HG03045 (cell line): ENCODE measurements around the gene CCDC83.

ENCODE experiments used
- ATAC-seq: cut with Tn5 transposase; IDR thresholded peaks from one replicate; pipeline ENCODE4 v1.9.1; 2021; ENCODE audit warnings: mild to moderate bottlenecking, moderate library complexity; ENCODE audit not compliant: unreplicated experiment

CCDC83 gene

GRCh38 chr11:85855341-85855656, at the start of gene CCDC83:
Gene CCDC83, plus strand, starts transcription at chr11:85855383. Its CDS starts 9,741 bp downstream, at chr11:85865124.
- no peak for ATAC-seq

GRCh38 chr11:85805387-85805786, 49.8 kb upstream of the CCDC83 start:
- no peak for ATAC-seq

- no peak for ATAC-seq
These were observed 49.2 kb upstream of the CCDC83 start for GRCh38 chr11:85806016-85806415.

- no peak for ATAC-seq
These were observed 48.3 kb upstream of the CCDC83 start for GRCh38 chr11:85806876-85807275.

- ATAC-seq, result no peak
These were observed 46.0 kb upstream of the CCDC83 start for GRCh38 chr11:85809191-85809590.

GRCh38 chr11:85809863-85810262, 45.3 kb upstream of the CCDC83 start:
- ATAC-seq, result no peak

- ATAC-seq, result no peak
These were observed 44.7 kb upstream of the CCDC83 start for GRCh38 chr11:85810521-85810870.

GRCh38 chr11:85810871-85811611, 44.1 kb upstream of the CCDC83 start, which contains the start of gene SYTL2:
Gene SYTL2, minus strand, starts transcription at chr11:85811141. Its CDS starts 53,416 bp downstream, at chr11:85757725.
- peak; percentile 90 for ATAC-seq

- no peak for ATAC-seq
These were observed 43.6 kb upstream of the CCDC83 start for GRCh38 chr11:85811624-85812023.

- ATAC-seq, result no peak
These were observed 41.5 kb upstream of the CCDC83 start for GRCh38 chr11:85813721-85814120.

GRCh38 chr11:85815186-85815931, 39.8 kb upstream of the CCDC83 start:
- no peak for ATAC-seq

GRCh38 chr11:85819441-85819840, 35.7 kb upstream of the CCDC83 start:
- no peak for ATAC-seq

- no peak for ATAC-seq
These were observed 33.5 kb upstream of the CCDC83 start for GRCh38 chr11:85821636-85822035.

GRCh38 chr11:85822814-85823213, 32.4 kb upstream of the CCDC83 start:
- ATAC-seq, result no peak

GRCh38 chr11:85823816-85824215, 31.4 kb upstream of the CCDC83 start:
- no peak for ATAC-seq

- ATAC-seq, result no peak
These were observed 29.6 kb upstream of the CCDC83 start for GRCh38 chr11:85825616-85826015.

GRCh38 chr11:85826116-85826855, 28.9 kb upstream of the CCDC83 start:
- ATAC-seq, result no peak

GRCh38 chr11:85827748-85828639, 27.2 kb upstream of the CCDC83 start:
- ATAC-seq, result no peak

GRCh38 chr11:85828640-85828978, 26.6 kb upstream of the CCDC83 start:
- no peak for ATAC-seq

- ATAC-seq, result no peak
These were observed 26.0 kb upstream of the CCDC83 start for GRCh38 chr11:85829172-85829571.

GRCh38 chr11:85831050-85831449, 24.1 kb upstream of the CCDC83 start:
- no peak for ATAC-seq
